ENCODE results near the gene C6orf89. TPM values are rescaled to one million over a fixed set of nuclear protein-coding genes. Genes with fewer than 3 reads are reported as not detected.
"Not testable (repeated sequence)": the region's sequence is repeated elsewhere in the genome, so short reads cannot be mapped to it uniquely, and the experiment has no call there.

The C6orf89 gene
- total RNA-seq, 4 donors from 2014 or later, result 25.6 to 39.1 (median 28.9) TPM

- Histone ChIP-seq H3K9me3 (no peaks in the 10 kb centered on the region), H3K4me3 (no peak overlapping the region), H3K36me3 (no peaks in the 10 kb centered on the region), H3K27me3 (no peaks in the 10 kb centered on the region), H3K4me1 (no peaks in the 10 kb centered on the region), H3K27ac (peak overlapping the region in 1 of 4 donors; percentile 32)
- TF ChIP-seq, protein P1, sequence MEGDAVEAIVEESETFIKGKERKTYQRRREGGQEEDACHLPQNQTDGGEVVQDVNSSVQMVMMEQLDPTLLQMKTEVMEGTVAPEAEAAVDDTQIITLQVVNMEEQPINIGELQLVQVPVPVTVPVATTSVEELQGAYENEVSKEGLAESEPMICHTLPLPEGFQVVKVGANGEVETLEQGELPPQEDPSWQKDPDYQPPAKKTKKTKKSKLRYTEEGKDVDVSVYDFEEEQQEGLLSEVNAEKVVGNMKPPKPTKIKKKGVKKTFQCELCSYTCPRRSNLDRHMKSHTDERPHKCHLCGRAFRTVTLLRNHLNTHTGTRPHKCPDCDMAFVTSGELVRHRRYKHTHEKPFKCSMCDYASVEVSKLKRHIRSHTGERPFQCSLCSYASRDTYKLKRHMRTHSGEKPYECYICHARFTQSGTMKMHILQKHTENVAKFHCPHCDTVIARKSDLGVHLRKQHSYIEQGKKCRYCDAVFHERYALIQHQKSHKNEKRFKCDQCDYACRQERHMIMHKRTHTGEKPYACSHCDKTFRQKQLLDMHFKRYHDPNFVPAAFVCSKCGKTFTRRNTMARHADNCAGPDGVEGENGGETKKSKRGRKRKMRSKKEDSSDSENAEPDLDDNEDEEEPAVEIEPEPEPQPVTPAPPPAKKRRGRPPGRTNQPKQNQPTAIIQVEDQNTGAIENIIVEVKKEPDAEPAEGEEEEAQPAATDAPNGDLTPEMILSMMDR (IDR thresholded peaks at IDR 0.05), result no peak
- TF ChIP-seq POLR2A (IDR thresholded peaks at IDR 0.05), result no peak
- DNase-seq, result peak in 2 of 3 donors; percentile 51 to 75
Observed at GRCh38 chr6:36947570-36948351, 62.0 kb downstream of the C6orf89 start.

GRCh38 chr6:36949076-36949475 is 63.3 kb downstream of the C6orf89 start:
- not testable (repeated sequence) for H3K27ac ChIP-seq, H3K9me3 ChIP-seq, H3K4me1 ChIP-seq, H3K36me3 ChIP-seq, H3K4me3 ChIP-seq, H3K27me3 ChIP-seq
- peak in 1 of 3 donors; percentile 30 for DNase-seq

DNA sequence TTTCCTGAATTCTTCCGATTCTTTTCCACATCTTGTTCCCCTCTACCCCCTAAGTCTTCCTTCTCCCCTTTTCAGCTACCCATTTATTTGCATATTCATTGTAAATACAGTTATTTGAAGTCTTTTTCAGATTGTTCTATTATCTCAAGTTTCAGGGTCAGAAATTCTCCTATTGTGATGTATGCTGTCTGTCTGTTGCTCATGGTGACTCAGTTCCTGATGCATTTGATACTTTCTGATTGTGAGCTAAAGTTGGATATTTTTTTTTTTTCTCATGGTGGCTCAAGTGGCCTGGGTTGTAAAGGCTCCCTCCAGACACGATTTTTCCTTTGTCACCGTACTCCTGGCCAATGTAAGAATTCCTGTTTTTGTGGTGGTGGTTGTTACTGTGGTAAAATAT is 63.9 kb downstream of the C6orf89 start:
- H3K9me3 ChIP-seq, result no peaks in the 10 kb centered on the region
- DNase-seq, result no peak
- no peaks in the 10 kb centered on the region for H3K27me3 ChIP-seq
- no peak overlapping the region for H3K27ac ChIP-seq
- H3K4me3 ChIP-seq, result no peak overlapping the region
- no peaks in the 10 kb centered on the region for H3K36me3 ChIP-seq
- peaks cover 0 to 9% (median 0%) of the 10 kb centered on the region in 4 donors for H3K4me1 ChIP-seq
- TF ChIP-seq, protein P1 (IDR thresholded peaks at IDR 0.05), result no peak

GRCh38 chr6:36953931-36954261 is 68.1 kb downstream of the C6orf89 start:
- no peak overlapping the region for H3K4me3 ChIP-seq
- H3K4me1 ChIP-seq, result peaks cover 0 to 15% (median 0%) of the 10 kb centered on the region in 4 donors
- TF ChIP-seq POLR2A (IDR thresholded peaks at IDR 0.05), result no peak
- H3K36me3 ChIP-seq, result no peaks in the 10 kb centered on the region
- H3K9me3 ChIP-seq, result no peaks in the 10 kb centered on the region
- H3K27ac ChIP-seq, result no peak overlapping the region
- no peak for DNase-seq
- no peaks in the 10 kb centered on the region for H3K27me3 ChIP-seq

DNA sequence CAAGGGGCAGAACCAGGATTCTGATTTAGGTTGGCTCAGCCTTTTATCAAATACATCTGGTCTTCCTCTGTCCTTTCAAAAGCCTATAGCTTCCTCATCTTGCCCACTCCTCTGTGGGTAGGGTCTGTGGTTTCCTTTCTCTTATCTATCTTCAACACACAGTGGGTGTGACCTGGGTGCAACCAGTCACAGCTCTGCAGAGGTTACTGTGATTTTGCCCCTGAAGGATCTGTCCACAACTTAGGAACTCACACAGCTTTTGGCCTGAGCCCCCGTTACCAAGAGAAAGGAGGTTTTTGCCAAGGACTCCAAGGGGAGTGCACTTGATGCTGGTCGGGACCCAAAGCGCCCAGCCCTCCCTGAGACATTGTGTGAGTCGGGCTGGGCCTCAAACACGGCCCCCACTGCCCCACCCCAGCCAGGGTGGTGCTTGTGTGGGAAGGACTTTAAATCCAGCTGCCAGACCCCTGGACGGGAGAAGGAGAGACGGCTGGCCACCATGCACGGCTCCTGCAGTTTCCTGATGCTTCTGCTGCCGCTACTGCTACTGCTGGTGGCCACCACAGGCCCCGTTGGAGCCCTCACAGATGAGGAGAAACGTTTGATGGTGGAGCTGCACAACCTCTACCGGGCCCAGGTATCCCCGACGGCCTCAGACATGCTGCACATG is 68.6 kb downstream of the C6orf89 start, which contains the start of gene PI16:
Gene PI16, plus strand, starts transcription at position 477 of the 670 bp plus-strand sequence. Its CDS starts 23 bp downstream, at position 500.
- H3K27me3 ChIP-seq, result no peaks in the 10 kb centered on the region
- no peak within 1 kb of the TSS for H3K27ac ChIP-seq
- peak in 1 of 3 donors; percentile 42 for DNase-seq
- H3K4me1 ChIP-seq, result peaks cover 0 to 15% (median 0%) of the 10 kb centered on the region in 4 donors
- H3K9me3 ChIP-seq, result no peaks in the 10 kb centered on the region
- H3K36me3 ChIP-seq, result no peaks in the 10 kb centered on the region
- no peak for TF ChIP-seq POLR2A (IDR thresholded peaks at IDR 0.05)
- TF ChIP-seq, protein P1 (IDR thresholded peaks at IDR 0.05), result no peak
- no peak within 1 kb of the TSS for H3K4me3 ChIP-seq

- no peak overlapping the region for H3K27ac ChIP-seq
Observed at GRCh38 chr6:36955136-36955535, 69.4 kb downstream of the C6orf89 start.

More at GRCh38 chr6:36955136-36955535, 69.4 kb downstream of the C6orf89 start:
- no peak for TF ChIP-seq POLR2A (IDR thresholded peaks at IDR 0.05)
- TF ChIP-seq, protein P1 (IDR thresholded peaks at IDR 0.05), result no peak
- DNase-seq, result peak in 2 of 3 donors; percentile 27 to 44
- no peaks in the 10 kb centered on the region for H3K36me3 ChIP-seq
- H3K9me3 ChIP-seq, result no peaks in the 10 kb centered on the region
- H3K4me1 ChIP-seq, result peaks cover 0 to 15% (median 0%) of the 10 kb centered on the region in 4 donors
- no peak overlapping the region for H3K4me3 ChIP-seq
- H3K27me3 ChIP-seq, result no peaks in the 10 kb centered on the region

Data from Peyer's patch (tissue), 4 donors.